Measurements from ENCODE around the gene GRIN2D.

The GRIN2D gene

DNA sequence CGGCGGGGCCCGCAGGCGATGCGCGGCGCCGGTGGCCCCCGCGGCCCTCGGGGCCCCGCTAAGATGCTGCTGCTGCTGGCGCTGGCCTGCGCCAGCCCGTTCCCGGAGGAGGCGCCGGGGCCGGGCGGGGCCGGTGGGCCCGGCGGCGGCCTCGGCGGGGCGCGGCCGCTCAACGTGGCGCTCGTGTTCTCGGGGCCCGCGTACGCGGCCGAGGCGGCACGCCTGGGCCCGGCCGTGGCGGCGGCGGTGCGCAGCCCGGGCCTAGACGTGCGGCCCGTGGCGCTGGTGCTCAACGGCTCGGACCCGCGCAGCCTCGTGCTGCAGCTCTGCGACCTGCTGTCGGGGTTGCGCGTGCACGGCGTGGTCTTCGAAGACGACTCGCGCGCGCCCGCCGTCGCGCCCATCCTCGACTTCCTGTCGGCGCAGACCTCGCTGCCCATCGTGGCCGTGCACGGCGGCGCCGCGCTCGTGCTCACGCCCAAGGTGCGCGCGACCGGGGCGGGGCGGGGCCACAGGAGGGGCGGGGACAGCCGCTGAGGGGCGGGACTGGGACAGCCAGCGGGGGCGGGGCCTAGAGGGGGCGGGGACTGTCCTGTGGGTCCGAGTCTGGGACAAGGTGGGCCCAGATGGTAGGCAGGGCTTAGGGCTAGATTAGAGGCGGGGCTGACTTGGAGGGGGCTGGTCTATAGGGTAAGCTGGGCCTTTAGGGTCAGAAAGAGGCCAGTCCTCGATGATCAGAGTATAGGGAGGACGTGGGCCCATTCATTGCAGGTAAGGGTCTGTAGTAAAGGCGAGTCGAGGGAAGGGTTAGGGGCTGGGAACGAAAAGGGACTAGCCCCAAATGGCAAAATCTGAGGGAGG, 5.1 kb downstream of the GRIN2D start:
- DNase-seq: peak; percentile 73

- no peak for DNase-seq
Measured at GRCh38 chr19:48400018-48400742, 6.7 kb downstream of the GRIN2D start.

DNA sequence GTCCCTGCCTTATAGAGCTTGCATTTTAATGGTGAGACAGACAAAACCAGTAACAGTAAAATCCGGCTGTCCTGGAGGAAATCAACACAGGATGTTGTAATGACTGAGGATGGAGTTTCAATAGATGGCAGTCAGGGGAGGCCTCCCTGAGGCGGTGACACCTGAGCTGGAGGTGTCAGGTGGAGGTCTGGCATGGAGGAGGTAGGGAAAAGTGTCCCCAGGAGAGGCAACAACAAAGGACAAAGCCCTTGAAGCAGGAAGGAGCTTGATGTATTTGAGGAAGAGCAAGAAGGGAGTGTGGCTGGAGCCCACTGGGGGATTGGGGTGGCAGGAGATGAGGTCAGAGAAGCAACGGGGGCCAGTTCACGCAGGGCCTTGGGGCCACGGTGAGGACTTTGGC, 7.8 kb downstream of the GRIN2D start:
- no peak for DNase-seq

DNA sequence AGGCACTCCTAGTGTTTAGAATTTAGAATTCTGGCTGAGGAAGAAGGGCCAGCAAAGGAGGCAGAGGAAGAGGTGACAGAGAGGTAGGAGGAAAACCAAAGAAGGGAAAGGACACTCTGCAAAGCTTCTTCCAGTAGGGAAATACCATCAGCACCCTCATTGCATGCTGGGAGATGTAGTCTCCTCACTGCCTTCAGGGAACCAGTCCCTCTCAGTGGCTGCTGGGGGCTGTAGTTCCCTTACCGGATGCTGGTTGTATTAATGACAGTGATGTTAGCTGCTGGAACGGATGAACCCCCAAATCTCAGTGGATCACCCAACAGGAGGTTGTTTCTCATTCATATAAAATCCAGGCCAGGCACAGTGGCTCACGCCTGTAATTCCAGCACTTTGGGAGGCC, 10.1 kb downstream of the GRIN2D start:
- no peak for DNase-seq

GRCh38 chr19:48405010-48405659, 11.7 kb downstream of the GRIN2D start:
- DNase-seq: no peak

GRCh38 chr19:48405850-48406249, 12.4 kb downstream of the GRIN2D start:
- no peak for DNase-seq

DNA sequence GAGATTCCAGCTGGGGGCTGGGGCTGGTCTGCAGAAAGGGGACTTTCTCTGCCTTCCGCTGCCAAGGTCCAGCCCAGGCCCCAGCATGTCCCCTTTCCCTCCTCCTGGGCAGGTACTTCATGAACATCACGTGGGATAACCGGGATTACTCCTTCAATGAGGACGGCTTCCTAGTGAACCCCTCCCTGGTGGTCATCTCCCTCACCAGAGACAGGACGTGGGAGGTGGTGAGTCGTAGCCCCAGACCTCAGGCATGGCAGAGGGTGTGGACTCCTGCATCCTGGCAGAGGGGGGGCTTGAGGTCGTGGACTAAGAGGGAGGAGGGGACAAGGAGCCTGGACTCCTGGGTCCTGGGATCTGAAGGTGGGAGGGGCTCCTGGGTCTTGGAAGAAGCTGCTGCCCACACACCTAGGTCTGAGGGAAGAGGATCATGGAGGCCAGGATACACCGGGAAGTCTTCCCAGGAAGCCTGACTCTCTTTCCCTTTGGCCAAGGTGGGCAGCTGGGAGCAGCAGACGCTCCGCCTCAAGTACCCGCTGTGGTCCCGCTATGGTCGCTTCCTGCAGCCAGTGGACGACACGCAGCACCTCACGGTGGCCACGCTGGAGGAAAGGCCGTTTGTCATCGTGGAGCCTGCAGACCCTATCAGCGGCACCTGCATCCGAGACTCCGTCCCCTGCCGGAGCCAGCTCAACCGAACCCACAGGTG, 20.6 kb downstream of the GRIN2D start:
- DNase-seq: no peak

GRCh38 chr19:48415395-48415794, 21.9 kb downstream of the GRIN2D start:
- DNase-seq: peak; percentile 45

GRCh38 chr19:48415806-48416221, 22.3 kb downstream of the GRIN2D start:
- DNase-seq: no peak

- no peak for DNase-seq
Measured at GRCh38 chr19:48417421-48417820, 24.0 kb downstream of the GRIN2D start.

- DNase-seq: no peak
Measured at GRCh38 chr19:48418317-48419064, 25.0 kb downstream of the GRIN2D start.

DNA sequence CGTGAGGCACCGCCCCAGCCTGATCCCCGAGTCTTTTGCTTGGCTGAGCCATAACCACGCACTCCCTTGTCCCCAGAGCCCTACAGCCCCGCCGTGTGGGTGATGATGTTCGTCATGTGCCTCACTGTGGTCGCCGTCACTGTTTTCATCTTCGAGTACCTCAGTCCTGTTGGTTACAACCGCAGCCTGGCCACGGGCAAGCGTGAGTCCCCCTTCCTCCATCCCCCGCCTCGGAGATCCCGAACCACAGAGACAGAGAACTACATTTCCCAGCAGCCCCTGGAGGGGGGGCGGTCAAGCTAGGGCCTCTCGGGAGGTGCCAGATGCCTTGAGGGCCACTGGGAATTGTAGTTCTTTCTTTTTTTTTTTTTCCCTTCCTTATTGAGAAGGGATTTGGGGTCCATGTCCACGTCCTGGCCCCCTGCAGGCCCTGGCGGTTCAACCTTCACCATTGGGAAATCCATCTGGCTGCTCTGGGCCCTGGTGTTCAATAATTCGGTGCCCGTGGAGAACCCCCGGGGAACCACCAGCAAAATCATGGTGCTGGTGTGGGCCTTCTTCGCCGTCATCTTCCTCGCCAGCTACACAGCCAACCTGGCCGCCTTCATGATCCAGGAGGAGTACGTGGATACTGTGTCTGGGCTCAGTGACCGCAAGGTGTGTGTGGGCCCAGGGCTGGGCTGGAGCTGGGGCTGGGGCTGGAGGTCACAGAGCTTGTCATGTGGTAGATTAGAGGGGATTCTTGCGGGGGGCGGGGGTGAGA, 25.9 kb downstream of the GRIN2D start:
- peak; percentile 43 for DNase-seq

GRCh38 chr19:48421548-48421947, 28.1 kb downstream of the GRIN2D start:
- no peak for DNase-seq

GRCh38 chr19:48424694-48425219, 31.3 kb downstream of the GRIN2D start:
- DNase-seq: no peak

- no peak for DNase-seq
Measured at GRCh38 chr19:48428670-48429069, 35.2 kb downstream of the GRIN2D start.

GRCh38 chr19:48433337-48433736, 39.9 kb downstream of the GRIN2D start:
- no peak for DNase-seq

DNA sequence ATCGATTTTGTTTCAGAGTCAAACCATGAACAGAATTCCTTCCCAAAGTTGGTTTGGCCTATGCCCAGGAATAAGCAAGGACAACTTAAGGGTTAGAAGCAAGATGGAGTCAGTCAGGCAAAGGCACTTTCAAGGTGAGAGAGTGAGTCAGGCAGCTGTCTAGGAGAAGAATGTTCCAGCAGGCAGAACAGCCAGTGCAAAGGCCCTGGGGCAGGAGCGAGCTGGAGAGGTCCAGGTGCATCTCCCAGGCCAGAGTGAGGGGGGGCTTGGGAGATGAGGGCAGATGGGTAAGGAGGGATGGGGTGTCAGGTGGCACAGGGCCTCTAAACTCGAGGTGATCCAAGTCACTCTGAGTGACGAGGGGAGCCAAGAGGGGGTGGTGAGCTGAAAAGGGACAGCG, 43.1 kb downstream of the GRIN2D start:
- DNase-seq: no peak

DNA sequence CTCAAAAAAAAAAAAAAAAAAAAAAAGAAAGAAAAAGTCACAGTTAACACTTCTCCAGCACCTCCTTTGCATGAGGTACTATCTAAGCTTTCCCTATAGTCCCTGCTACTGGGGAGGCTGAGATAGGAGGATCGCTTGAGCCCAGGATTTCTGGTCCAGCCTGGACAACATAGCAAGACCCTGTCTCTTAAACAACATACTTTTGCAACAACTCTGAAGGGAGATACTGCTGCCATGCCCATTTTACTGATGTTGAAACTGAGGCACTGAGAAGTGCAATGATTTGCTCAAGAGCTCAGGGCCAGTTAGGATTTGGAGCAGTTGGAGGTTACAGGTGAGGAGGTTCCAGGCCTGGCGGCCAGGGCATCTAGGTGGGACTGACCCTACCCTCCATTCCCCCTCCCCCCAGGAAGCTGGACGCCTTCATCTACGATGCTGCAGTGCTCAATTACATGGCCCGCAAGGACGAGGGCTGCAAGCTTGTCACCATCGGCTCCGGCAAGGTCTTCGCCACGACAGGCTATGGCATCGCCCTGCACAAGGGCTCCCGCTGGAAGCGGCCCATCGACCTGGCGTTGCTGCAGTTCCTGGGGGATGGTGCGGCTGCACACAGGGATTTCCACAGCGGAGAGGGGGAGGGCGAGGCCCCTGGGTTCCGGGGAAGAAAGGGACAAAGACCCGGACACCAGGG, 48.0 kb downstream of the GRIN2D start:
- no peak for DNase-seq

GRCh38 chr19:48442116-48443035, 48.9 kb downstream of the GRIN2D start:
- DNase-seq: no peak
